GM19240 (cell line): ENCODE measurements around the gene SLC22A12.

ENCODE experiments used
- DNase-seq: peaks from one replicate; pipeline ENCODE4 v3.0.0; 2011; ENCODE audit warnings: low spot score; ENCODE audit not compliant: insufficient read length

The SLC22A12 gene

DNA sequence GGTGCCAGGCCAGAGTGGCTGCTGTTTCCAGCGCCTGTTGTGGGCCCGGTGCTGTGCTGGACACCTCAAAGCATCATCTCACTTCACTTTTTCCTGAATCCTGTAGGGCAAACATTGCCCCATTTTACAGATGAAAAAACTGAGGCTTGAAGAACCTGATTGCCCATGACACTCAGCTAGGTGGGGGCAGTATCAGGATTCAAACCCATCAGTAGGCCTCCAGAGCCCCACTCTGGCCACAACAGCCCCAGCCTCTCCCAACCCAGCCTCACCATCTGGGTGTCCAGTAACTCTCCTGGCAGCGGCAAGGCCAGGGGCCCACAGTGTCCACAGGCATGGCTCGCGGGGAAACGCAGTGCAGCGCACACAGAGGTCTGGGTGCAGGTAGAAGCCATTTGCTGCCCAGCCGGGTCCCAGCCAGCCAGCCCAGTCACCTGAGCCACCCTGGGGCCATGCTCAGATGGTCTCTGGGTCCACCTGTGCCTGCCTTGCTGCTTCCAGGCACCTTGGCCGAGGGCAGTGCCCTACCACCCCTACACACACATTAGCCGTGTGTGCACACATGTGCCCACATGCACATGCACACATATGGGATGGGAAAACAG lies 11.5 kb downstream of the SLC22A12 start:
- no peak for DNase-seq

GRCh38 chr11:64603411-64604110 lies 12.5 kb downstream of the SLC22A12 start:
- no peak for DNase-seq

GRCh38 chr11:64604458-64605243 lies 13.6 kb downstream of the SLC22A12 start:
- no peak for DNase-seq

DNA sequence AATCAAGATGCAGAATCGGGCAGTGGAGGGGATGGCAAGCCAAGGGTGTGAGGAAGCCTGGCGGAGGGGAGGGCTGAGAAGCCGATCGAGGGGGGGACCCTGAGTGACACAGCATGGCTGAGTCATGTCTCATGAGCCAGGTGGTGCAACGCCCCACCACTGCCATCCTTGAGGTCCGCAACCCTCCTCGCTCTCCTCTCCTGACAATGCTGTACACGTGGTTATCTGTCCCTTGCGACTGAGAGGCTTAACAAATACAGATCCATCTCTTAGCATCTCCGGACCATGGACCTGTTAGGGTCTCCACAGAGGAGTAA lies 14.2 kb downstream of the SLC22A12 start:
- DNase-seq, result no peak

DNA sequence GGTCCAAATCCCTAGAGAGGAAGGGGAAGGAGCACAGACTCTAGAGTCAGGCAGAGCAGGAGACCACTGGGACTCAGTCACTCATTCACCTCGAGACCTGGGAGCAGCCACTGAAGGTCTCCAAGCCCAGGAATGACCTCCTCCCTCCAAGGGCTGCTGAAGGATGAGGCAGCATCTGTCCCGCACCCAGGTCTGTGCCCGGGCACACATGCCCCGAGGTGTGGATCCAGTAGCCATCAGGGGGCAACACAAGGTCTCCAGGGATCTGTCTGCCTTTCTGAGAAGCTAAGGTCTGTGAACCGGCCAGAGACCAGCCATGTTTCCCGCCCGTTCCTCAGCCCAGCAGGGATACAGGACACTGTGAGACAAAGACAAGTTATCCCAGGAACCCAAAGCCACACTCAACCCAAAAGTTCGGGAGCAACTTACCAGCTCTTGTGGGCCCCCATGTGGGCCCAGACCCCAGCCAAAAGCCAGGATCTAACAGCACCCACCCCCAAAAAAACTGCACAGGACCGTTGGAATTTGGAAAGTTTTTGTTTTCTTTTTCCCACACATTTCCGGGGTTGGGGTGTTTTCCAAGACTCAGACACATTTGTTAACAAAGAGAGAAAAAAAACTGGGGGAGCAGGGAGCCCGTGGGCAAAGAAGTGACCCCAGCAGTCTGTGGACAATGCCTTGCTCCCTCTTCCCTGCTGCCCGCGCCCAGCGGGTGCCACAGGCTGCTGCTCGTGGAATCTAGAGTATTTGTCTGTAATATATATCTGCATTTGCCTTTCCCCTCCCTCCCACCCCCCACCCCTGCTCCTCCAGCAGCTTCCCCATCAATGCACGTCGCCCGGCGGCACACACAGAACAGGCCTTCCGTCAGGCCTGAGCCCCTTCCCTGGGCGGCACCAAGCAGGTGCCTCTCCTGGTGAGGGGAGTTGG lies 14.9 kb downstream of the SLC22A12 start:
- no peak for DNase-seq

DNA sequence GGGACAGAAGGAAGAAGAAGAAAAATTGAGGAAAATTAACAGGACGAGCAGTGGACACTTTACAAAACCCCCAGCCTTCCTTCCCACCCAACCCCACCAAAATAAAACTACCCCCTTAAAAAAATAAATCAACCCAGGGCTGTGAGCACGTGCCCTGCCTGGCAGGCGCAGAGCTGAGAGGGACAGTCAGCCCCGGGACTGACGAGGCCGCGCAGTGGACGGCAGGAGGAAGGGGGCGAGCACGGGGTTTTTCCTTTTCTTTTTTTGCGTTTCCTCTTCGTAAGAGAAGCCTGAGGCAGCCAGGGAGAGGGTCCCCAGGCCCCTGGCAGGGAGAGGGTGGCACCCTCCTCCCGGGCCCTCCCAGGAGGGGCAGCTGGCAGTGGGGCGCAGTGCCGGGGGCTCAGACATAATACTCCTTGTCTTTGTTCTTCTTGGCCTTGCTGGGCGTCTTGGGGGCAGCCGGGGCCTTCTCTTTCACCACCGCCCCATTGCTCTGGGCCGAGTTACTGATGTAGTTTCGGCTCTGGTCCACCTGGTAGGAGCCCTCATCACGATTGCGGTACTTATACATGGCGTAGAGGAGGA lies 15.9 kb downstream of the SLC22A12 start:
- DNase-seq, result no peak

DNA sequence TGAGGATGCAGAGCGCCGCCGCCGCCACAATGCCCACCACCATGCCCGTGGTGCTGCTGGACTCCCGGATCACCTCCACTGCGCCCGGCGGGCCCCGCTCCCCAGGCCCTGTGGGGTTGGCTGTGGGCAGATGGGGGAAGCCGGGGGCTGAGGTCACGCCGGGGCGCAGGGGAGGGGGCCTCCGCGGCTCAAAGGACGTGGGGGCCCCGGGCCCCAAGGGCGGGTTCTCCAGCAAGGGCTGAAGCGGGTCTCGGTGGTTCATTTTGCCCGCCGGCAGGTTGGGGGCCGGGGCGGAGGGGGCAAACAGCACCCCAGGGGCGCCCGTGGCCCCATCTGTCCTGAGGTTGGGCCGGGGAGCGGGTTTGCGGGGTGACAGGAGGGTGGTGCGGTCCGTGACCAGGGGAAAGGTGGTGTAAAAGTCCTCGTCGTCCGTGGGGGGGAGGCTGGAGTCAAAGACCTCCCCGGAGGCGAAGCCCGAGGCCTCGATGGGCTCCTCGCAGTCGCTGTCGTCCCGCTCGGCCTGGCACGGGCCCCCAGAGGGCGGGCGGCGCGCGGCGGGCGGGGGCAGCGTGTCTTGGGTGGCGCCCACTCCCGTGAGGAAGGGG lies 16.5 kb downstream of the SLC22A12 start:
- DNase-seq, result no peak

- no peak for DNase-seq
Observed at GRCh38 chr11:64608046-64608445, 17.0 kb downstream of the SLC22A12 start.

GRCh38 chr11:64608636-64609035 lies 17.6 kb downstream of the SLC22A12 start:
- DNase-seq, result no peak

- no peak for DNase-seq
Observed at GRCh38 chr11:64609436-64610047, 18.5 kb downstream of the SLC22A12 start.

DNA sequence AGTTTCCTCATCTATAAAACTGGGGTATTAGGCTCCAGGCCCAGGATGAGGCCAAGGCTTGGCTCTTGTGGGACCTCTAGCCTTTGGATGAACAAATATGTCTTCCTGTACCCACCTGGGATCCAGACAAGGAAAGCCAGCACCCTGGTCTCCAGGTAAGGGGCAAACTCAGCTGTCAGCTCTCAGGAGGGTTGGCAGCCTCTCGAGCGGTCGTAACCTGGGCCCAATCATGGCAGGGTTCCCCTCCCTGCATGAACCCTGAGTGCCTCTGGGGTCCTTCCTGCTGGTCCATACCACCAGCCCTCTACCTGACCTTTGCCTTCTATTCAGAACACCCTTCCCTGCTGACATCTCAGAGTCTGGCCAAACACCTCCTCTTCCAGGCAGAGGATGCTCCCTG lies 19.6 kb downstream of the SLC22A12 start:
- DNase-seq, result no peak

- DNase-seq, result no peak
Observed at GRCh38 chr11:64611176-64611575, 20.2 kb downstream of the SLC22A12 start.

DNA sequence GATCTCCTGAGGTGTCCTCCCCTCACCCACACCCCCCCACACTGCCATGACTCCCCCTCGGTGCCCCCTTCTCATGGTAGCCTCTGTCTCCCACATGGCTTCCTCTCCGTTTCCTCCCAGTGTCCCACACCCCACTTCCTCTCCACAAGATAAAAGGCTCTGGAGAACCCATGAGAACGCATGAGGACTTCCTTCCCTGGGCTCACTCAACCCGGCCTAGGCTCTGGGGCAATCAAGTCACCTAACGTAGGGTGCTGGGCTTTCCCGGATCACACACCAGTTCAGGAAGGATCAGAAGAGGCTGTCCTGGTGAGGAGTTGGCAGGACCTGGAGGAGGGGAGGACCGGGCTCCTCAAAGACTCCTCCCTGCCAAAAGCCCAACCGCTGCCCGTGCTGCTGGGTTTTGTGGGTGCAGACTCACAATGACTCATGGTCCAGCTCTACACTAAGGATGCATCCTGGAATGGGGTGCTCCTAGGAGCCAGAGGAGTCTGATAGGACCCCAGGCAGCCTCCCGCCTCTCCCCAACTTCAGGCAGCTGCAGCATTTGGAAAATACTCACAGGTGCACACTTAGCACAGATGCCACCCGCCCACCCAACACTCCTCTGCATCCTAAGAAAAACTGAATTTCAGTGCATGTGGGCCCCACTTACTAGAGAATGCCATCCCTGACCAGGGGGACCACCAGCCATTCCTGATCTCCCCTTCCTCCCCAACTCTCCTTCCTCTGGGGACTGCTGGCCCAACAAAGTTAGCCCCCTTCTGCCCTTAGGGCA lies 21.0 kb downstream of the SLC22A12 start:
- DNase-seq, result no peak

- DNase-seq, result no peak
Observed at GRCh38 chr11:64613648-64614047, 22.6 kb downstream of the SLC22A12 start.

- no peak for DNase-seq
Observed at GRCh38 chr11:64614917-64615316, 23.9 kb downstream of the SLC22A12 start.

DNA sequence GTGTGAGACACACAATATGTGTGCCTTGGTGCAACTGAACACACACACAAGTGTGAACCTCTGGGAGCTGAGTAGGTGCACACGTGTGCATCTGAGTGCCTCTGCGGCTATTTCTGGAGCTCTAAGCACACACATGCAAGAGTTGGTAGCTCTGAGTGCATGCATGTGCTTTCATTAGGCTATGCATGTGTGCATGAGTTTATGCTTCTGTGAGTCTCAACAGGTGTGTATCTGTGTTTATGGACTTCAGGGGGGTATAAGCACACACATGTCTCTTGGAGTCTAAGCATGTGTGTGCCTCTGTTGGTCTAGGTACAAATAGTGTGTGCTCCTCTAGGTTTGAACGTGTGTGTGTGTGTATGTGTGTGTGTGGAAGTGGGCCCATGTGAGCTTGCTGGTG lies 25.8 kb downstream of the SLC22A12 start:
- DNase-seq, result no peak

DNA sequence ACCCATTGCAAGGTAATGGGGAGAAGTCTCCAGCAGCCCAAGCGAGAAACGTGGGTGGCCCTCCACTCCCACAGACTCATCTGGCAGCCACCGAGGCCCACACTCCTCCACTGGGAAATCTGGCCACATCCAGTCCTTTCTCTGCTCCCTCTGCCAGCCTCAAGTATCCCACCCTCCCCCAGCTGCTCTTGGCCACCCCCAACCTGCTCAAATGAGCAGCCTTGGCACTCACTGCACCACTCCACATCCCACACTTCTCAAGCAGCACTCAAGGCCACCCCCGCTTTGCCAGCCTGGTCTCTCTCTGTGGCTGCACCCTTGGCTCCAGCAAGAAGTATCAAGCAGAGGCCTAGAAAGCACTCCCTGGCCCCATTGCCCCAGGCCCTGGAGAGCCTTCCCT lies 28.2 kb downstream of the SLC22A12 start:
- no peak for DNase-seq

- DNase-seq, result no peak
Observed at GRCh38 chr11:64619811-64620380, 28.9 kb downstream of the SLC22A12 start.

DNA sequence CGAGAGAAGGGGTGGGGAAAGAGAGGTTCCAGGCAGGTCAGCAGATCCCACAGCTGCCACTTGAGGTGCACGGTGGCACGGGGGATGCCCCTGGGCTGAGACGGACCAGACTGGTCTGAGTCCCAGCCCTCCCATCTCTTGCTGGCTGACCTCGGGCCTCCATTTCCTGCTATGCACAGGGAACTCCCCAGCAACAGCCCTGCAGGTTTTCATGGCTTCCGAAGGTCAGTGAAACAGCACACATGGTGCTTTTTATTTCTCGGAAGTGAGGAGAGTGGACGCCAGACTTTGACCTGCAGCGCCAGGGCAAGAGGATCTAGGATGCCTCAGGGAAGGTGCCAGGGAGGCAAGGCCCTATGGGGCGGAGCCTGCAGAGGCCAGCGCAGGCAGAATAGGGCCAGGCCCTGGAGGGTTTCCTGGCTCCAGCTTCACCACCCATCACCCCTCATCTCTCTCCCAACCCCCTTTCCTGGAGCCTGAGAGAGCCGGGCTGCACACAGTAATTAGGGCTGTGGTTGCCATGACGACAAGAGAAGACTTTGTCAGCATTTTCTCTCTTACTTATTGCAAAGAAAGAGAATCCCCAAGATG lies 29.5 kb downstream of the SLC22A12 start:
- DNase-seq, result no peak
